Keratinocyte (primary cell): Measurements from ENCODE around the gene CRTC1. TPM values are rescaled to one million over a fixed set of nuclear protein-coding genes. Genes with fewer than 3 reads are reported as not detected.
A peak's percentile ranks its signal among the peaks of the same experiment; 100 is the strongest.

ENCODE experiments used
- DNase-seq: peaks from one replicate; pipeline ENCODE4 v3.0.0-alpha.2; 2011; ENCODE audit warnings: low read depth, missing footprints, low spot score
- FAIRE-seq: peaks from 2 replicates; lab custom pipeline; 2011; peaks lifted over from hg19 to GRCh38; lab: Jason Lieb, UNC
- H2AFZ ChIP-seq: 2 replicates; pipeline ENCODE4 v1.6.0; 2012; ENCODE audit warnings: low read length, control low read depth, inconsistent platforms; ENCODE audit not compliant: control insufficient read depth
- H3K27ac ChIP-seq: 2 replicates; pipeline ENCODE4 v1.5.1; 2011; ENCODE audit warnings: low read length; ENCODE audit not compliant: control insufficient read depth, insufficient read depth
- H3K27me3 ChIP-seq: 3 replicates; pipeline ENCODE4 v1.6.0; 2011; ENCODE audit warnings: low read length; ENCODE audit not compliant: control insufficient read depth, insufficient read depth; ENCODE audit errors: extremely low read depth
- H3K36me3 ChIP-seq, 2 experiments: 2 replicates in 1 of 2; 3 replicates in 1 of 2; pipeline ENCODE4 v1.5.1; 2011; ENCODE audit warnings: low read length in 2 of 2, mild to moderate bottlenecking in 1 of 2; ENCODE audit not compliant: control insufficient read depth in 2 of 2, insufficient read depth in 2 of 2; ENCODE audit errors: extremely low read depth in 1 of 2
- H3K4me1 ChIP-seq: 3 replicates; pipeline ENCODE4 v1.5.1; 2011; ENCODE audit warnings: low read length; ENCODE audit not compliant: control insufficient read depth, insufficient read depth; ENCODE audit errors: extremely low read depth
- H3K4me2 ChIP-seq: 3 replicates; pipeline ENCODE4 v1.6.0; 2011; ENCODE audit warnings: low read depth, low read length; ENCODE audit not compliant: control insufficient read depth, insufficient read depth; ENCODE audit errors: extremely low read depth
- H3K4me3 ChIP-seq, 3 experiments: fragments of 200-600 bp in 1 of 3; sonication (generic) in 1 of 3; 2 replicates in 2 of 3; 3 replicates in 1 of 3; pipeline ENCODE4 v1.5.1; 2011 to 2016; ENCODE audit warnings: low read length in 3 of 3, mild to moderate bottlenecking in 3 of 3, control low read depth in 2 of 3, inconsistent platforms in 1 of 3, low read depth in 1 of 3, mixed read lengths in 1 of 3, mixed run types in 1 of 3, moderate library complexity in 1 of 3; ENCODE audit not compliant: control insufficient read depth in 2 of 3, insufficient read depth in 2 of 3; ENCODE audit errors: extremely low read depth in 1 of 3
- H3K79me2 ChIP-seq: 2 replicates; pipeline ENCODE4 v1.6.0; 2012; ENCODE audit warnings: low read length; ENCODE audit not compliant: control insufficient read depth, insufficient read depth
- H3K9ac ChIP-seq: 3 replicates; pipeline ENCODE4 v1.6.0; 2011; ENCODE audit warnings: low read length; ENCODE audit not compliant: control insufficient read depth, insufficient read depth; ENCODE audit errors: extremely low read depth
- H3K9me1 ChIP-seq: 3 replicates; pipeline ENCODE4 v1.6.0; 2011; ENCODE audit warnings: low read length; ENCODE audit not compliant: control insufficient read depth, insufficient read depth; ENCODE audit errors: extremely low read depth
- H3K9me3 ChIP-seq: 2 replicates; pipeline ENCODE4 v1.5.1; 2012; ENCODE audit warnings: low read depth, low read length; ENCODE audit not compliant: control insufficient read depth
- H4K20me1 ChIP-seq: 3 replicates; pipeline ENCODE4 v1.6.0; 2011; ENCODE audit warnings: low read length; ENCODE audit not compliant: control insufficient read depth, insufficient read depth; ENCODE audit errors: extremely low read depth
- EZH2 ChIP-seq: IDR thresholded peaks from one replicate; pipeline ENCODE4 v1.6.1; 2012; ENCODE audit warnings: inconsistent platforms, mild to moderate bottlenecking, low read length, moderate library complexity
- dilution Hi-C: fragments of 300-500 bp; cut with MboI; formaldehyde crosslinking; loops from one replicate; pipeline ENCODE4 v1.7.0; 2020; ENCODE audit warnings: low sequenced_read_pairs; ENCODE audit not compliant: extremely low pct_ligation_motif_present
- polyA plus RNA-seq, 5 experiments: library from polyadenylated mRNA; depleted of rRNA in 3 of 5; stranded (reverse) in 3 of 5; stranded (forward) in 1 of 5; unstranded in 1 of 5; fragments of >200 nt; gene quantifications; 1 replicate in 1 of 5; 2 replicates in 3 of 5; 3 replicates in 1 of 5; pipeline versions ENCODE4 v1.2.1 to v1.2.3, GENCODE V29; 2011 to 2012; ENCODE audit warnings: missing spikeins in 2 of 5, low read depth in 1 of 5, low replicate concordance in 1 of 5
- TF ChIP-seq, protein P1 (sequence below), 3 experiments: IDR thresholded peaks in 1 of 3; conservative IDR thresholded peaks in 1 of 3; optimal IDR thresholded peaks in 1 of 3; 2 replicates in 2 of 3; 3 replicates in 1 of 3; pipeline versions ENCODE3 to v1.5.1; 2011; ENCODE audit warnings: low read length in 3 of 3, mild to moderate bottlenecking in 3 of 3, moderate library complexity in 2 of 3, control low read depth in 1 of 3, inconsistent platforms in 1 of 3; ENCODE audit not compliant: insufficient read depth in 2 of 3; ENCODE audit errors: extremely low read depth in 1 of 3

Gene CRTC1
- polyA plus RNA-seq, 1 donor (not counting 4 experiments of a cell fraction or from before 2014, with no cell fraction given): 0.54 TPM

DNA sequence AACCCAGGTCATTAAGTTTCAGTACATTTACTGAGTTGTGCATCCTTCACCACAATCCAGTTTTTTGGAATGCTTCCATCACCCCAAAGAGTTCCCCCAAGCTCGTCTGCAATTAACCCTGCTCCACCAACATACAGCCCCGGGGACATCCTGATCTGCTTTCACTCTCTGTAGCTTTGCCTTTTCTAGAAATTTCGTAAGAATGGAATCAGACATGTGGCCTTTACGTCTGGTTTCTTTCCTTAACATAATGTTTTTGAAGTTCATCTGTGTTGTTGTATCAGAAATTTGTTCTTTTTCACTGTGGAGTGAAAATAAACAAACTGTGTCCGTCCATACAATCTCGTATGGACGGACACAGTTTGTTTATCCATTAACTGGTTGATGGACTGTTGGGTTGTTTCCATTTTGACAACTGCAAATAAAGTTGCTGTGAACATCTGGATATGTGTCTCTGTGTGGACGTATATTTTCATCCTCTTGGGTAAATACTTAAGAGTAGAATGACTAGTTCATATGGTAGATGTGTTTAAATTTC is 43.7 kb upstream of the CRTC1 start:
- dilution Hi-C loops: no loop called here
- Histone ChIP-seq H4K20me1 (no peaks in the 10 kb centered on the region), H2AFZ (no peak overlapping the region), H3K4me2 (no peak overlapping the region), H3K9me1 (no peaks in the 10 kb centered on the region), H3K9me3 (peaks cover 4% of the 10 kb centered on the region), H3K36me3 (no peaks in the 10 kb centered on the region), H3K27me3 (no peaks in the 10 kb centered on the region), H3K79me2 (no peaks in the 10 kb centered on the region), H3K9ac (no peak overlapping the region), H3K4me3 (no peak overlapping the region), H3K4me1 (peaks cover 18% of the 10 kb centered on the region), H3K27ac (no peak overlapping the region)
- DNase-seq (no peak), FAIRE-seq (no peak)
- no peak for TF ChIP-seq EZH2
- TF ChIP-seq, protein P1, sequence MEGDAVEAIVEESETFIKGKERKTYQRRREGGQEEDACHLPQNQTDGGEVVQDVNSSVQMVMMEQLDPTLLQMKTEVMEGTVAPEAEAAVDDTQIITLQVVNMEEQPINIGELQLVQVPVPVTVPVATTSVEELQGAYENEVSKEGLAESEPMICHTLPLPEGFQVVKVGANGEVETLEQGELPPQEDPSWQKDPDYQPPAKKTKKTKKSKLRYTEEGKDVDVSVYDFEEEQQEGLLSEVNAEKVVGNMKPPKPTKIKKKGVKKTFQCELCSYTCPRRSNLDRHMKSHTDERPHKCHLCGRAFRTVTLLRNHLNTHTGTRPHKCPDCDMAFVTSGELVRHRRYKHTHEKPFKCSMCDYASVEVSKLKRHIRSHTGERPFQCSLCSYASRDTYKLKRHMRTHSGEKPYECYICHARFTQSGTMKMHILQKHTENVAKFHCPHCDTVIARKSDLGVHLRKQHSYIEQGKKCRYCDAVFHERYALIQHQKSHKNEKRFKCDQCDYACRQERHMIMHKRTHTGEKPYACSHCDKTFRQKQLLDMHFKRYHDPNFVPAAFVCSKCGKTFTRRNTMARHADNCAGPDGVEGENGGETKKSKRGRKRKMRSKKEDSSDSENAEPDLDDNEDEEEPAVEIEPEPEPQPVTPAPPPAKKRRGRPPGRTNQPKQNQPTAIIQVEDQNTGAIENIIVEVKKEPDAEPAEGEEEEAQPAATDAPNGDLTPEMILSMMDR (optimal IDR thresholded peaks at IDR 0.05 in 1 of 3, IDR thresholded peaks at IDR 0.05 in 1 of 3, conservative IDR thresholded peaks at IDR 0.05 in 1 of 3; ENCODE audit: extremely low read depth in 1 of 3, insufficient read depth in 2 of 3, low read length in 3 of 3): no peak

DNA sequence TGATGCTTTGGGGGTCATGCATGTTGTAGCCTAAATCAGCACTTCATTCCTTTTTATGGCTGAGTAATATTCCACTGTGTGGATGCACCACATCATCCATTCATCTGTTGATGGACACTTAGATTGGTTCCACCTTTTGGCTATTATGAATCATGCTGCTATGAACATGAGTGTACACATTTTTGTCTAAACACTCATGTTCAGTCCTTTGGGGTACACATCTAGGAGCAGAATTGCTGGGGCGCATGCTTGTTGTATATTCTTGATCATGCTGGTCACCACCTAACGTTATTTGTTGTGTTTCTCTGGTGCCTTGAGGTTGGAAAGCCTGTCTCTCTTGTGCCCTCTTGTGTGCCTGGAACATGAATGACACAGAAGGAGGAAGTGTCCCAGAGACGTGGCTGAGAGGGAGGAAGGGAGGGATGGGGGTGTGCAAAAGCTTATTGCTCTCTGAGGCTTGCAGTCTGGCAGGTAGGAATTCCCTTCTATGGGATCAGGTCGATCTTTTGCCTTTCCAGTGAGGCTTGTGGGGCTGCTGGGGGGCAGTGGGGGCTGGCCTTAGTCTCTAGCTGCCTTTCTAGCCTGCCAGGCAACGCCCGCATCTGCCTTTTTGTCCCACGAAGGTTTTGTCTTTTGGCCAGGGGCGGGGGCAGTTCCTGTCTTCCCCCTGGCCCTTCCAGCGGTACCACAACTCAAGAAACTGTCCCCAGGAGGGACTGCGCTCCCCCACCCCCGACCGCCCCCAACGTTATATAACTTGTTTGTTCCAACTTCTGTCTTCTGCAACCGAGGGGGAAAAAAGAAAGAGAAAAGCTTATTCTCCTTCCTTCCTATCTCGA is 39.1 kb upstream of the CRTC1 start:
- FAIRE-seq (peak; percentile 43), DNase-seq (no peak)
- H3K4me1 ChIP-seq: no peaks in the 10 kb centered on the region
- H3K36me3 ChIP-seq: no peaks in the 10 kb centered on the region
- H3K4me2 ChIP-seq: no peak overlapping the region
- H3K9me3 ChIP-seq: peaks cover 4% of the 10 kb centered on the region
- H3K4me3 ChIP-seq: no peak overlapping the region
- H3K79me2 ChIP-seq: no peaks in the 10 kb centered on the region
- TF ChIP-seq, protein P1 (optimal IDR thresholded peaks at IDR 0.05 in 1 of 3, IDR thresholded peaks at IDR 0.05 in 1 of 3, conservative IDR thresholded peaks at IDR 0.05 in 1 of 3; ENCODE audit: extremely low read depth in 1 of 3, insufficient read depth in 2 of 3, low read length in 3 of 3): no peak
- TF ChIP-seq EZH2: no peak
- H3K27me3 ChIP-seq: no peaks in the 10 kb centered on the region
- no peaks in the 10 kb centered on the region for H4K20me1 ChIP-seq
- no peak overlapping the region for H2AFZ ChIP-seq
- H3K9me1 ChIP-seq: no peaks in the 10 kb centered on the region
- no peak overlapping the region for H3K9ac ChIP-seq
- dilution Hi-C loops: no loop called here
- H3K27ac ChIP-seq: no peak overlapping the region
